HG02840 (cell line): ENCODE data around the gene RBP3.

Source experiments
- ATAC-seq: cut with Tn5 transposase; IDR thresholded peaks from one replicate; pipeline ENCODE4 v1.9.1; 2021; ENCODE audit warnings: mild to moderate bottlenecking, moderate library complexity, moderate number of reproducible peaks; ENCODE audit not compliant: unreplicated experiment, low FRiP score

The RBP3 gene

GRCh38 chr10:47348138-47348651 is at the start of gene RBP3:
Gene RBP3 (plus strand): TSS chr10:47348363. CDS start chr10:47348485, 122 bp downstream.
- ATAC-seq, result no peak

DNA sequence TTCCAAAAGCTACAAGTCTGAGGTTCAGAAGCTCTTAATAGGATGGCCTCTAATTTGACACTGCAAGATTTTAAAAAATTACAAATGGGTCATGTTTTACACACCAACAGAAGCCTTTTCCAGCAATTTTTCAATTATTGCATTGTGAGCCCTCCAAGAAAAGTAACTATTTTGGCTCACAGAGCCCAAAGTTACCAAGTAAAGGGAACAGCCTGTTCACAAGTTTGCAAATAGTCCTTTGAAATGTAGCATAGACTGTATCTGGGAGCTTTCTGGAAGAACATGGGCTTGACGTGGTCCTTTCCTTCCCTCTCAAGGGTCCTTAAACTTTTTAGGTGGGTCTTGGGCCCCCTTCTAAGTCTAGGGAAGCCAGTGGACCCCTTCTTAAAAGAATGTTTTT is 49.4 kb upstream of the RBP3 start:
- ATAC-seq, result no peak

- ATAC-seq, result no peak
Observed at GRCh38 chr10:47299611-47300428, 48.3 kb upstream of the RBP3 start, which contains the start of gene GDF10. Gene GDF10 (plus strand): TSS chr10:47300197. CDS start chr10:47300652, 455 bp downstream.

- ATAC-seq, result no peak
Observed at GRCh38 chr10:47300429-47300931, 47.7 kb upstream of the RBP3 start.

- no peak for ATAC-seq
Observed at GRCh38 chr10:47301833-47302232, 46.3 kb upstream of the RBP3 start.

GRCh38 chr10:47303105-47303504 is 45.1 kb upstream of the RBP3 start:
- no peak for ATAC-seq

DNA sequence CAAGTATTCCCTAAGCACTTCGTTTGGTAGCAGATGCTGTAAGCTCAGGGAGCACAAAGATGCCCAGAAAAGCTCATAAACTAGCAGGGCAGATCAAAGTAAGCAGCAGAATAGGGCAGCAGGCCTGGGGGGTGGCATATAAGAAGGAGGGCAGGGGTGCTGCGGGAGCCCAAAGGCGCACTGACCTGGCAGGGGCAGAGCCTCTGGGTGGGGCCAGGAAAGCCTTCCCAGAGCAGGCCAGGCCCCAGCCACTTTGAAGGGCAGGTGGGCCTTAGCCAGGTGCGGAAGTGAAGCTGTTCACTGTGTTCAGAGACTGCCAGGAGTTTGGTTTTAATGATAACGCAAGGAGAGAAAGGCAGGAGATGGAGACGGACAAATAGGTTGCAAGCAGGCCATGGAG is 44.3 kb upstream of the RBP3 start:
- no peak for ATAC-seq

DNA sequence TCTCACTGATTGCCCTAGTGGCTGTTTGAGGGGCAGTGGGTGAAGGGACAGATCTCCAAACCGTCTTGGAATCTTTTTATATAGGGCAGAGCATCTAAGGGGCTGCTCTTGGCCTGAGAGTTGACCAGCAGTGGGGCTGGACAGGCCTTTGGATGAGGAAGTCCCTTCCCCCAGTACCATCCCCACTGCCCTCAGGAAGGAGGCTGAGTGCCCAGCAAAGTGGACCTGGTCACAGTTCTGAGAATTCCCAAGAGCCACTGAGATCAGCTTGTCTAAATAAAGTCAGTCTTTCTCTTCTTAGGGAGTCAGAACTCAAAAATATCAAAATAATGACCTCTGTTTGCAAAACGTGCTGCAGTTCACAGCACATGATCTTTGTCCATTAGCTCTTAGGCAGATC is 42.6 kb upstream of the RBP3 start:
- no peak for ATAC-seq

GRCh38 chr10:47306387-47307210 is 41.6 kb upstream of the RBP3 start:
- no peak for ATAC-seq

DNA sequence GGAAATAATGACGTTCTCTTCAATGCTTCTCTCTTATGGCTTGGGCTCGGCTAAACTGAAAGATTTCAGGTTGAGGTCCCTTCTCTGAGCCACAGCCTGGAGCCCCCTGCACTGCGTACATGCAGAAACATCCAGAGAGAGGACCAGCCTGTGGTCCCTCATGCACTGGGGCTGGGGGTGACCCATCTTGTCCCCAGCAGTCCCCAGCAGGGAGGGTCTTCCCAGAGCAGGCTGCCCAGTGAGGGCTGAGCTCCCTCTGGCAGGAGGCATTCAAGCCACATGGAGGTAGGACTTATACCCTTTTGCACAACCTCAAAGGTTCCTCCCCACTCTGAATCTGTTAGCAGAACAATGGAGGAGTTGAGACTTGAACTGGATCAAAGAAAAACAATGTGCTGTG is 40.8 kb upstream of the RBP3 start:
- ATAC-seq, result no peak

DNA sequence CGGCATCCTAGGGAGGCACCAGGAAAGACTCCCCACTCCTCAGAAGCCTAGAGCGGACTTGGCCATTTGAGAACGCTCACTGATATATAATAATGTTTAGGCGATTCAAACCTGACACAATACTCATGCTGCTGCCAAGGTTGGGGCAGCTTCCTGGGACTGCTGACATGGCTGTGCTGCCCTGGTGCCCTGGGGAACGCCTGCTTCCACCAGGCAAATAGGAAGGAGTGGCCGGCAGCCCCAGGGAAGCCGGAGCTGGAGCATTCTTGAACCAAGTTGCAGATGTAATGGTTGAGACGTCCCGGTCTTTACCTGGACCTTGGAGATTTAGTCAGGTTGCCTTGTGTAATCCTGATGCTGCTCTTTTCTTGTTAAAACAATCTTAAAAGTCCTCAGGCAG is 39.4 kb upstream of the RBP3 start:
- ATAC-seq, result no peak

GRCh38 chr10:47309408-47310089 is 38.6 kb upstream of the RBP3 start:
- ATAC-seq, result no peak

DNA sequence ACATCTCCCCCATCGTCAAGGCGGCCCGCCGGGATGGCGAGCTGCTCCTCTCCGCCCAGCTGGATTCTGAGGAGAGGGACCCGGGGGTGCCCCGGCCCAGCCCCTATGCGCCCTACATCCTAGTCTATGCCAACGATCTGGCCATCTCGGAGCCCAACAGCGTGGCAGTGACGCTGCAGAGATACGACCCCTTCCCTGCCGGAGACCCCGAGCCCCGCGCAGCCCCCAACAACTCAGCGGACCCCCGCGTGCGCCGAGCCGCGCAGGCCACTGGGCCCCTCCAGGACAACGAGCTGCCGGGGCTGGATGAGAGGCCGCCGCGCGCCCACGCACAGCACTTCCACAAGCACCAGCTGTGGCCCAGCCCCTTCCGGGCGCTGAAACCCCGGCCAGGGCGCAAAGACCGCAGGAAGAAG is 38.1 kb upstream of the RBP3 start:
- no peak for ATAC-seq

DNA sequence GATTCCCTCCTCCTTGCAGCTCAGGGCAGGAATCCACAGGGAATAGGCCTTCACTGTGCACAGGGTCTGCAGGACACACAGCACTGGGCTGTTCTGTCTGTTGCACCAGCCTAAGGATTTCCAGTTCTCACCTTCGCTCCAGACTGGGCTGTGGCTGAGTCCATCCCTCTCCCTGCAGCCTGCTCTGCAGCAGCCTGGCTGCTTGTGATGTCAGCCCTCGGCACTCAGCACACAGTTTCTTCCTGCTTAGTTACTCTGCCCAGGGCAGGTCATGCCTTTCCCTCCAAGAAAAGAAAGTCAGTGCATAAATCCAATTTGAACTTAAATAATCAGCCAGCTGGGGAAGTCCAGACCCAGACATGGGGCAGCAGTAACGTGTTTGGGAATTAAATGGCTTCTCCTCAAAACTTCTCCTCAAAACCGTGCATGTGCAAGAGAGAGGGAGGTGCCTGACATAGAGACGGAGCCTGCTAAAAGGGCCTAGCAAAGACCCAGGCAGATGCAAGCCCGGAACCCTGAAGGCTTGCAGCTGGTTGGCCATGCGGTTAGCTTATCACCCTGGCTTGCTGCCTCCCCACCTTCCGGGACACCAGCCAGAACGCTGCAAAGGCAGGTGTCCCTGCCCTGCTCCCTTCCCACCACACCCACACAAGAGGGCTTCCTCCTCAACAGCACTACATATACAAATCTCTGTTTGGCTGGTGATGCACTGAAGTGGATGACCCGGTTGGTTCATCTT is 36.8 kb upstream of the RBP3 start:
- no peak for ATAC-seq

GRCh38 chr10:47311932-47312662 is 36.1 kb upstream of the RBP3 start:
- no peak for ATAC-seq

- no peak for ATAC-seq
Observed at GRCh38 chr10:47312663-47312995, 35.5 kb upstream of the RBP3 start.

DNA sequence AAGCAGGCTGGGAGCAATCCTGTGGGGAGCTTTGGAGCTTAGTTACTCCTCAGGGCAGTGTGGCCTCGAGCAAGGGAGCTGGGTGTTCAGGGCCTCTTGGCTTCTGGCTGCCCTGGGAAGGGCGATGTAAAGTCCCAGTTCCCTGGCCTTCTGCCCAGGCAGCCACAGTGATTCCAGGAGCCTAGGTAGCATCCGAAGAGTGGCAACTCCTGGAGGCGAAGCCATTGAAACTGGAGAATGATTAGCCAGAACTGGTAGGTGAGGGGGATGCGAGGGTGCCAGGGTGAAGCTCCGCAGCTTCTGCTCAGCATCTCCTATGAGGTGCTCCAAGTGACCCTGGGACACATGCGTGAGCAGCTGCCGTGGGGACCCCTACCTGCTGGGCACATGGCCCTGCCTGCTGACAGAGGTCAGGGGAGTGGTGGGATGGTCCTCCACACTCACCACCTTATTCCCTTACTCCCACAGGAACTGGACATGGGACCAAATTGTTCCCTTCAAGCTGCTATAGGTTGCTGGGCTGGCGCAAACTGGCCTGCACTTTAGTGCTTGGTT is 33.7 kb upstream of the RBP3 start:
- ATAC-seq, result no peak

DNA sequence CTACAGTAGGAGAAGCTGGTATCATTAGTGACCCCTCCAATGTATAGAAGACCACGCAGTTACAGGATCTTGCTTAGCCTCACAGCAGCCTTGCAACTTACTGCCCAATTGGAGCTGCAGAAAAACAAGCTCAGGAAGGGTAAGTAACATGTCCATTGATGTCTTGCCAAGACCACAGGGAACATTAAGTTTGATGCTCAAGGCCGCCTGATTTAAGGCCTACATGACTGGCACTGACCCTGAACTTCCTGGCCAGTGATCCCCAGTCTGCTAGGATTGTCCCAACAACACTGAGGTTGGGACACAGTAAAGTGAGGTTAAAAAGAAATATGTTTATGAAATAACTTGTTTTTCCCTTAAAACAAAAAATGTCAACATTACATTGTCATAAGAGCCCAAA is 32.7 kb upstream of the RBP3 start:
- ATAC-seq, result no peak

DNA sequence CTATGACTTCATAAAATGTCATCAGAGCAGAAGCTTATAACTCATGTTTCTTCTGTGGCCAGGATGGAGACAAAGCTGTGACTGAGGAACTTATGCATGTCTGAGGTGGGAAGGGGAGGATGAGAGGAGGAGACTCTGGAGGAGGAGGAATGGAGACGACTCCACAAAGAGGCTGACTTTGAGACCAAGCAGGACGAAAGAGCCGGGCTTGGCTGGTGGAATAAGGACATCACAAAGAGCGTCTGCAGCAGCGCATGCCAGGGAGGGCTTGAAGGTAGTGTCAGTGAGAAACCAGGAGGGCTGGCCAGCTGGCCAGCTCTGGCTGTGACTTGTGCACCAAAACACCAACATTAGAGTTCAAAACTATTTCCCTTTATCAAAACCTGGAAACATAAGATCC is 32.0 kb upstream of the RBP3 start:
- ATAC-seq, result no peak
